ENCODE data around the gene AVEN.

- no peak for TF ChIP-seq CTCF (IDR thresholded peaks at IDR 0.05 in 8 of 11, conservative IDR thresholded peaks at IDR 0.05 in 3 of 11)
- no peak for TF ChIP-seq POLR2AphosphoS5 (IDR thresholded peaks at IDR 0.05)
These were observed 216.5 kb downstream of the AVEN start for GRCh38 chr15:33822479-33822878.

Data from spleen (tissue), 7 donors.